Natural killer cell treated with Interleukin-12 subunit alpha and Interleukin-12 subunit beta and Interleukin-15 and Interleukin-18, amount 100 ng/mL, for 72 hours (primary cell): ENCODE data around the gene DCAKD. TPM values are rescaled to one million over a fixed set of nuclear protein-coding genes. Genes with fewer than 3 reads are reported as not detected.

Source experiments
- ATAC-seq, 2 donors: fragments of 150-1000 bp; cut with Tn5 transposase in 1 of 2; sonication (Bioruptor Pico), chemical (Tn5 transposase) in 1 of 2; 2 replicates each; pipeline ENCODE4 v1.10.0; 2021
- DNase-seq: peaks from one replicate; pipeline ENCODE4 v3.0.0; 2022; ENCODE audit warnings: low spot score
- H3K27ac Mint-ChIP-seq, 2 donors: 1 replicate in 1 of 2; 2 replicates in 1 of 2; pipeline ENCODE4 v1.8.0; 2022; ENCODE audit warnings: mixed read lengths in 2 of 2, mild to moderate bottlenecking in 1 of 2, moderate library complexity in 1 of 2
- H3K27me3 Mint-ChIP-seq, 2 donors: 1 replicate in 1 of 2; 2 replicates in 1 of 2; pipeline ENCODE4 v1.8.0; 2022; ENCODE audit warnings: mixed read lengths in 2 of 2
- H3K36me3 Mint-ChIP-seq: one replicate; pipeline ENCODE4 v1.8.0; 2022; ENCODE audit warnings: mixed read lengths
- H3K4me1 Mint-ChIP-seq, 2 donors: 1 replicate in 1 of 2; 2 replicates in 1 of 2; pipeline ENCODE4 v1.8.0; 2022; ENCODE audit warnings: low read depth in 2 of 2, mixed read lengths in 2 of 2, mild to moderate bottlenecking in 1 of 2
- H3K4me3 Mint-ChIP-seq: one replicate; pipeline ENCODE4 v1.8.0; 2022; ENCODE audit warnings: mixed read lengths
- H3K9me3 Mint-ChIP-seq: 2 replicates; pipeline ENCODE4 v1.8.0; 2022; ENCODE audit warnings: mixed read lengths
- total RNA-seq, 2 donors: library from RNA; stranded (reverse); gene quantifications; one replicate each; pipeline ENCODE4 v1.2.3, GENCODE V29; 2022

Gene DCAKD
- total RNA-seq, 2 donors from 2014 or later, result 17.9 to 36.4 TPM

DNA sequence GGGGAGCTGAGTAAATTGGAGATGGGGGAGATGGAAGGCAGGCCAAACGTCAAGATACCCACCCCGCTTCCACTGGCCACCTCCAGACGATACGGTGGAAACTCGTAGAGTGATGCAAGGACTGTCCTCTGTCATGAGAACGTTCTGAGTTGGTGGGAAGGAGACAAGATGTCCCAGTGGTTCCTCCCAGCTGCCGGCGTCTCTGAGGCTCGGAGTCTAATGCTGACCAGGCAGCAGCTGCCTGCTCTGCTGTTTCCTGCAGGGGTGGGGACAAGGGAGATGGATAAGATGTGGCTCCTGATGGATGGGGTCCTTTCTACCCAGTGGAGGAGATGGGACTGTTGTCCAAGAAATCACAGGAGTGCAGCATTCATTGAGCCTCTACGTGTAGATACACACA is 55.1 kb downstream of the DCAKD start:
- DNase-seq (no peak), ATAC-seq (no peak)
- Mint-ChIP-seq H3K27me3 (peaks cover 9 to 19% of the 10 kb centered on the region in 2 donors), H3K36me3 (no peaks in the 10 kb centered on the region), H3K4me3 (no peak overlapping the region), H3K27ac (no peak overlapping the region), H3K9me3 (no peaks in the 10 kb centered on the region), H3K4me1 (no peaks in the 10 kb centered on the region)

DNA sequence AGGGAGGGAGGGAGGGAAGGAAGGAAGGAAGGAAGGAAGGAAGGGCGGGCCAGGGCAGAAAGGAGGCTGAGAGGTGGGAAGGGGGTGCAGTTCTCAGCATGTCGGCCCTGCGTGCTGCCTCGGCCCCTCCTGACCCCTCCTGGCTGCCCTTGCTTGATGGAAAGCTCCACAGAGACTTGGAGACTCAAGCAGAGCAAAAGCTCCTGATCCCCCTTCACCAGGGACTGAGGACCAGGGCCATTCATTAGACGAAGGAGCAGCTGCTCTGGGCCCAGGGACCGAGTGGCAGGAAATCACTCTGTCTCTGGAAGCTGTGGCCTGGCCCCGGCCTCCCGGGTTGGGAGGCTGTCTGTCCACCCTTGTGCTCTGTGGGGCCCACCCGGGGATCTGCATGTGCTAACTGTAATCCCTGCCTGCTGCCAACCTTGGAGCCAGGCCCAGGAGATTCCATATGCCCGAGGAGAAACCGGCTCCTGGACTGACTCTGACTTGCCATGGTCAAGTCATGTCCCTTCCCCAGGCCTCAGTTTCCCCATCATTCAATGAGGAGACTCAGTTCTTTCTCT is 55.9 kb downstream of the DCAKD start:
- H3K9me3 Mint-ChIP-seq, result no peaks in the 10 kb centered on the region
- H3K36me3 Mint-ChIP-seq, result no peaks in the 10 kb centered on the region
- H3K4me1 Mint-ChIP-seq, result no peaks in the 10 kb centered on the region
- no peak for ATAC-seq
- H3K27ac Mint-ChIP-seq, result no peak overlapping the region
- no peak overlapping the region for H3K4me3 Mint-ChIP-seq
- DNase-seq, result no peak
- H3K27me3 Mint-ChIP-seq, result peaks cover 9 to 17% of the 10 kb centered on the region in 2 donors

- Mint-ChIP-seq H3K9me3 (no peaks in the 10 kb centered on the region), H3K4me3 (no peak overlapping the region), H3K36me3 (no peaks in the 10 kb centered on the region), H3K27ac (no peak overlapping the region), H3K27me3 (peaks cover 22% of the 10 kb centered on the region in 2 donors), H3K4me1 (no peaks in the 10 kb centered on the region)
- no peak for DNase-seq
- no peak for ATAC-seq
Observed at GRCh38 chr17:44992242-44992939, 59.0 kb downstream of the DCAKD start.

DNA sequence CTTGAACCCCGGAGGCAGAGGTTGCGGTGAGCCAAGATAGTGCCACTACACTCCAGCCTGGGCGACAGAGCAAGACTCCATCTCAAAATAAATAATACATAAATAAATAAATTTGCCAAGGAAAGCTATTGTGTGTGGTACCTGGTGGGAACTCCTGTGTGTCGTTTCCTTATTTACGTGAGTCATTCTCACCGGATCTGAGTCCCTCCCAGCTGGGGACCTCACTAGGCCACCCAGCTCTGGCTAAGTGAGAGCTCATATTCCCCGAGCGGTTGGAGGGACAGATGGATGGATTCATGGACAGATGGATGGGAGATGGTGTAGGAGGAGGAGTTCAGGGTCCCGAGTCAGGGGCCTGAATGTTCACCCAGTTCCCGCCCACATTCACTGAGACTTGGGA is 60.4 kb downstream of the DCAKD start:
- Mint-ChIP-seq H3K4me1 (no peaks in the 10 kb centered on the region), H3K27ac (no peak overlapping the region), H3K36me3 (no peaks in the 10 kb centered on the region), H3K4me3 (no peak overlapping the region), H3K9me3 (no peaks in the 10 kb centered on the region), H3K27me3 (peaks cover 13 to 19% of the 10 kb centered on the region in 2 donors)
- DNase-seq (no peak), ATAC-seq (no peak)

DNA sequence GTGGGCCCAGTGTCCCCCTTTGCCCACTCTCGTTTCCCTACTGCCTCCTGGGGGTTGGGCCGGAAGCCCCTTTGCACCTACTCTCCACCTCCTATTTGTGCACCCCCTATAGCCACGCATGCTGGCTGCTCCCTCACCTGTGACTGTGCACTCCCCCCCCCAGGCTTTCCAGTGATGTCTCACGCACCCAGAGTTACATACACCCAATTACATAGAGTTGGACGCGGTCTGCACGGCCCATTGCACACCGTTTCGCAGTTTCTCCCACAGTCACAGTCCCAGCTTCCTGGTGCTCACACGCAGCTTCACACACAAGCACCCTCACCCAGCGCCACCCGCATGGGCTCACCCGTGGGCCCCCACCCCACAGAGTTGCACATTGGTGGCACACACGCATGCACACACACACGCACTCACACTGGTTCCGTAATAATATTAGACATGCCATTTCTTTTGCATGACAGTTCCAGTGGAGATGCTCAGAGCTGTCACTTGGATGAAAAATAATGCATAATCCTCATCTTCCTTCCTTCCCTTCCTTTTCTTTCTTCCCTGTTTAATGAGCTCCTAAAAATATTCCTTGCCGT is 61.8 kb downstream of the DCAKD start:
- H3K4me1 Mint-ChIP-seq, result no peaks in the 10 kb centered on the region
- DNase-seq, result no peak
- H3K27ac Mint-ChIP-seq, result no peak overlapping the region
- no peaks in the 10 kb centered on the region for H3K9me3 Mint-ChIP-seq
- no peaks in the 10 kb centered on the region for H3K36me3 Mint-ChIP-seq
- no peak overlapping the region for H3K4me3 Mint-ChIP-seq
- ATAC-seq, result no peak
- H3K27me3 Mint-ChIP-seq, result peaks cover 13 to 19% of the 10 kb centered on the region in 2 donors

- Mint-ChIP-seq H3K4me3 (no peak overlapping the region), H3K9me3 (no peaks in the 10 kb centered on the region), H3K27ac (no peak overlapping the region), H3K36me3 (no peaks in the 10 kb centered on the region), H3K4me1 (no peaks in the 10 kb centered on the region), H3K27me3 (peaks cover 13 to 19% of the 10 kb centered on the region in 2 donors)
- DNase-seq (no peak), ATAC-seq (no peak)
Observed at GRCh38 chr17:44988044-44988942, 63.1 kb downstream of the DCAKD start.

DNA sequence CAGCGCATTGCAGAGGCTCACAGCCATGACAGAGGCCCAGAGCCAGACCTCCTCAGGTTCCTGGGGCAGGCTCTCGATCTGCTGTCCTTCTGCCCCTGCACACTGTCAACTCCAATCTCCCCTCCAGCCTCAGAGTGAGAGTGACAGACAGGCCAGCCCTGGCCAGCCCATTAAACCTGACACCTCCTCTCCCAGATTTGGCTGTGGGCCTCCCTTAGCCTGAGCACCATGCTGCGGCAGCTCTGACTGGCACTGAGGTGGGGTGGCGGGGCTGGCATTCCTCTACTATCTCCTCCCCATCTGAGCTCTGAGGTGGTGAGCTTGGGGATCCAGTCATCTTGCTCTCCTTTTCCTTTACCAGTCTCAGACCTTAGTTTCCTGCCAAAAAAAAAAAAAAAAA is 67.9 kb downstream of the DCAKD start:
- peaks cover 21 to 27% of the 10 kb centered on the region in 2 donors for H3K27me3 Mint-ChIP-seq
- H3K9me3 Mint-ChIP-seq, result no peaks in the 10 kb centered on the region
- H3K36me3 Mint-ChIP-seq, result no peaks in the 10 kb centered on the region
- no peak for DNase-seq
- no peaks in the 10 kb centered on the region for H3K4me1 Mint-ChIP-seq
- H3K27ac Mint-ChIP-seq, result no peak overlapping the region
- H3K4me3 Mint-ChIP-seq, result no peak overlapping the region
- ATAC-seq, result no peak

GRCh38 chr17:44982113-44982702 is 69.2 kb downstream of the DCAKD start:
- Mint-ChIP-seq H3K36me3 (no peaks in the 10 kb centered on the region), H3K4me3 (no peak overlapping the region), H3K27me3 (peaks cover 16 to 27% of the 10 kb centered on the region in 2 donors), H3K27ac (no peak overlapping the region), H3K9me3 (no peaks in the 10 kb centered on the region), H3K4me1 (no peaks in the 10 kb centered on the region)
- DNase-seq (no peak), ATAC-seq (no peak)

GRCh38 chr17:44981221-44981968 is 70.0 kb downstream of the DCAKD start:
- no peaks in the 10 kb centered on the region for H3K36me3 Mint-ChIP-seq
- H3K27me3 Mint-ChIP-seq, result peaks cover 14 to 27% of the 10 kb centered on the region in 2 donors
- no peak overlapping the region for H3K27ac Mint-ChIP-seq
- ATAC-seq, result no peak
- no peaks in the 10 kb centered on the region for H3K9me3 Mint-ChIP-seq
- no peaks in the 10 kb centered on the region for H3K4me1 Mint-ChIP-seq
- DNase-seq, result no peak
- no peak overlapping the region for H3K4me3 Mint-ChIP-seq

- H3K36me3 Mint-ChIP-seq, result no peaks in the 10 kb centered on the region
Observed at GRCh38 chr17:44979426-44979995, 71.9 kb downstream of the DCAKD start.

GRCh38 chr17:44978807-44979206 is 72.6 kb downstream of the DCAKD start:
- no peaks in the 10 kb centered on the region for H3K4me1 Mint-ChIP-seq
- H3K27me3 Mint-ChIP-seq, result peaks cover 25 to 40% of the 10 kb centered on the region in 2 donors
- H3K27ac Mint-ChIP-seq, result no peak overlapping the region
- no peak overlapping the region for H3K4me3 Mint-ChIP-seq
- no peaks in the 10 kb centered on the region for H3K36me3 Mint-ChIP-seq
- H3K9me3 Mint-ChIP-seq, result no peaks in the 10 kb centered on the region
- no peak for ATAC-seq
- no peak for DNase-seq

More at GRCh38 chr17:44979426-44979995, 71.9 kb downstream of the DCAKD start:
- Mint-ChIP-seq H3K27ac (no peak overlapping the region), H3K9me3 (no peaks in the 10 kb centered on the region), H3K27me3 (peaks cover 22 to 33% of the 10 kb centered on the region in 2 donors), H3K4me3 (no peak overlapping the region), H3K4me1 (no peaks in the 10 kb centered on the region)
- no peak for ATAC-seq
- DNase-seq, result no peak

DNA sequence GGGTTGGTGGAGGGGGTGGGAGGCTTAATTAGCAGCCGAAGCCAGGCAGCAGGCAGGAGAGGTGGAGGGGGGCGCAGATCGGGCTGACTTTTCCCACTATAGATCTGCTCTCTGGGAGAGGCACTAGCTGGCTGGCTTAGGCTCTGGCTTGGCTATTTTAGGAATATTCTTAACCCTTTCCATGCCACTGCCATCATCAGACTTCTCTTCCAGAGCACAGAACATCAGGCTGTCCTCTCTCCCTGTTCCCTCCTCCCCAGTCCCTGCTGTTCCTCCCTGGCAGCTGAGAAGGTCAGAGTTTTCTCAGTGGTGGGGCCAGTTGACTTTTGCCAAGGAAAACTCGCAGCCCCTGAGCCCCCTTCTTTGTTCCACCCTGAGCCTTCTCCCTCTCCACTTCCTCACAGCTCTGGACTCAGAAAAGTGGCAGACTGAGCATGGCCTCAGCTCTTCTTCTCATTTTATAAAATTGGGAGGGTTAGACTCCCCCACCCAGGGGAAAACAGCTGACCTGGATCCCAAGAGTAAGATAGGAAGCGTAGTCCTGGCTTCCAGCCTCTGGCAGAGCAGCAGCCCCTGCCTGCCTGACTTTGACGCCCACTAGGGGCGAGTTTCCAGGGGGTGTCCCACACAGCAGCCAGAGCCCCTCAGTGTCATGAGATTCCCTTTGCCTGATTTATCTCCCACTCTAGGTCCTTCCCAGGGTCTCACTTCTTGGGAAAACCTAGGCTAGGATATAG is 73.5 kb downstream of the DCAKD start:
- no peak for DNase-seq
- Mint-ChIP-seq H3K36me3 (no peaks in the 10 kb centered on the region), H3K27me3 (peaks cover 27 to 43% of the 10 kb centered on the region in 2 donors)

More for the DNA sequence above, 73.5 kb downstream of the DCAKD start:
- H3K4me3 Mint-ChIP-seq, result no peak overlapping the region
- no peaks in the 10 kb centered on the region for H3K9me3 Mint-ChIP-seq
- H3K4me1 Mint-ChIP-seq, result no peaks in the 10 kb centered on the region
- no peak overlapping the region for H3K27ac Mint-ChIP-seq
- no peak for ATAC-seq
